ENCODE data around the gene SYT3.

DNA sequence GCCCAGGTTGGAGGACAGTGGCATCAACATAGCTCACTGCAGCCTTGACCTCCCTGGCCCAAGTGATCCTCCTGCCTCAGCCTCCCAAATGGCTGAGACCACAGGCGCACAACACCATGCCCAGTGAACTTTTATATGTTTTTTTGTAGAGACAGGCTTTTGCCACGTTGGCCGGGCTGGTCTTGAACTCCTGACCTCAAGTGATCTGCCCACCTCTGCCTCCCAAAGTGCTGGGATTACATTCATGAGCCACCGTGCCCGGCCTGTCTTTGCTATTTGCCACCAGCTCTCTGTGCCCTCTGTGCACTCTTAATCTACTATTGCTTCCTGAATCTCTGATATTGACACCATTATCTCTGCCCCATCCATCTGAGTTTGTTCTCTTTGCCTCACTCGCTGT lies 37.2 kb downstream of the SYT3 start:
- TF ChIP-seq POLR2AphosphoS5 (IDR thresholded peaks at IDR 0.05; ENCODE audit: low read depth, low read length), result no peak
- TF ChIP-seq, protein P1, sequence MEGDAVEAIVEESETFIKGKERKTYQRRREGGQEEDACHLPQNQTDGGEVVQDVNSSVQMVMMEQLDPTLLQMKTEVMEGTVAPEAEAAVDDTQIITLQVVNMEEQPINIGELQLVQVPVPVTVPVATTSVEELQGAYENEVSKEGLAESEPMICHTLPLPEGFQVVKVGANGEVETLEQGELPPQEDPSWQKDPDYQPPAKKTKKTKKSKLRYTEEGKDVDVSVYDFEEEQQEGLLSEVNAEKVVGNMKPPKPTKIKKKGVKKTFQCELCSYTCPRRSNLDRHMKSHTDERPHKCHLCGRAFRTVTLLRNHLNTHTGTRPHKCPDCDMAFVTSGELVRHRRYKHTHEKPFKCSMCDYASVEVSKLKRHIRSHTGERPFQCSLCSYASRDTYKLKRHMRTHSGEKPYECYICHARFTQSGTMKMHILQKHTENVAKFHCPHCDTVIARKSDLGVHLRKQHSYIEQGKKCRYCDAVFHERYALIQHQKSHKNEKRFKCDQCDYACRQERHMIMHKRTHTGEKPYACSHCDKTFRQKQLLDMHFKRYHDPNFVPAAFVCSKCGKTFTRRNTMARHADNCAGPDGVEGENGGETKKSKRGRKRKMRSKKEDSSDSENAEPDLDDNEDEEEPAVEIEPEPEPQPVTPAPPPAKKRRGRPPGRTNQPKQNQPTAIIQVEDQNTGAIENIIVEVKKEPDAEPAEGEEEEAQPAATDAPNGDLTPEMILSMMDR (IDR thresholded peaks at IDR 0.05), result no peak
